HG02870 (cell line): ENCODE measurements around the gene ZNF343.
"Not testable (repeated sequence)": the region's sequence is repeated elsewhere in the genome, so short reads cannot be mapped to it uniquely, and the experiment has no call there.

Source experiments
- ATAC-seq: cut with Tn5 transposase; IDR thresholded peaks from one replicate; pipeline ENCODE4 v1.9.1; 2021; ENCODE audit warnings: mild to moderate bottlenecking, moderate library complexity; ENCODE audit not compliant: unreplicated experiment

Gene ZNF343

DNA sequence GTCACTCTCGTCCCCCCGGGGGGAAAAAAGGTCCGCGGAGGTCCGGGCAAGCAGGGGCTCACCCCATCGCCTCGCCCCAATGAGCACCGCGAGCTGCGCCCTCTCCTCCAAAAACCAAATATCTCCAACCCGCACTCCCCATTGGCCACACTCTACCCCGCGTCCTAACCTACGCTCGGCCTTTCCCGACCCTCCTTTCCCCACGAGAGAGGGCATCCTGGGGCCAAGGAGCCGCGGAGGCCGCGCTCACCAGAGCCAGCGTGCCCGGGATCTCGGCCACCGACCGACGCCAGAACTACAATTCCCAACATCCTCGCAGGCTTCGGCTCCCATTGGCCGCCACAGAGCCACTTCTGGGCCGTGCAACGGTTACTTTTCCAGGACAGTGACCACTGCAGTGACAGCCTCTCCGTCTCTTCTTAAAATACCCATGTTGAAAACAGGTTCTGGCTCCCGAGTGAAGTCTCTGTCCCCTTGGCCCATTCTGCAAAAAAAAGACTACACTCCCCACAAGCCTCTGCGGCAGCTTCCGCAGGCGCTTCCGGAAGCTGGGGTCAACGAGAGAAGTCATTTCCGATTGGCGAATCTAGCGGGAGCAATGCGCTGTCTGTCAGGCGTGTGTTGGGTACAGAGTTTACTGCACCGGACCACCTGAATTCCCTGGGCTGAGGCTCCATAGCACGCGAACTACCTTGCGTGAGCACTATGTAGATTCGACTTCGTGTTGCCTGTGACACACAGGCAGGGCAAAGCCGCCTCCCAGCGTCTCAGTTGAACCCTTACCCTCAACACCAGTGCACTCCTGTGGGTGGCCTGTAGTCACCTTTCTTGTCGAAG, at the start of gene ZNF343:
TSS of gene ZNF343 (minus strand) at position 285 of the 837 bp plus-strand sequence. CDS start 15,020 bp downstream, outside the sequence.
- peak; percentile 94 for ATAC-seq

DNA sequence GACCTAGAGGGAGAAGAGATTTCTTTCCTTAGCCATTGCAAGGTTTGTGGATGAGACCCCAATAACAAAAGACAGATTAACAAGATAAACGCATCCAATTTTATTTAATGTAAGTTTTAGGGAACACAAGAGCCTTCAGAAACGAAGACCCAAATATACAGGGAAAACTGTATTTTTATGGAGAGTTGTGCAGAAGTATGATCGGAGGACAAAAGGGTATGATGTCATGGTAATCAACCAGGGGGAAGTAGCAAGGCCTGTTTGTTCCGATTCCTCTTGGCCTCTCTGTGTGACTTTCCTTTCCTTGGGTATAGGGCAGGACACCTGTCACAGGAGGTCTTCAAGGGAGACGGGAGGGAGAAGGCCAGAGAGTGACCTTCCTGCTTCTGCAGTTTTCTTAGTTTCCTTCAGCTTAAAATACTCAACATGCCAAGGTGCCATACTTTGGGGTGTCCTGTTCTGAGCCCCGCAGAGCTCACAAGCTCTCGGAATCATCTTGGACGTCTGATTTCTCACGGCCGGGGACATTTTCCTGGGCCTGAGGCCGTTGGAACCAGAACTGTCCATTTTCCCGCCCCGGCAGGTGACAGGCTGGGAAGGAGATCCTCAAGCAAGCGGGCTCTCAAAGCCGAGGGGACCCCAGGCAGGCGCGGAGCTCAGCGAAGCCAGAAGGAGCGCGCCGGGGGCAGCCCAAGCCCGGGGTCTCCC, 49.3 kb upstream of the ZNF343 start:
- no peak for ATAC-seq

DNA sequence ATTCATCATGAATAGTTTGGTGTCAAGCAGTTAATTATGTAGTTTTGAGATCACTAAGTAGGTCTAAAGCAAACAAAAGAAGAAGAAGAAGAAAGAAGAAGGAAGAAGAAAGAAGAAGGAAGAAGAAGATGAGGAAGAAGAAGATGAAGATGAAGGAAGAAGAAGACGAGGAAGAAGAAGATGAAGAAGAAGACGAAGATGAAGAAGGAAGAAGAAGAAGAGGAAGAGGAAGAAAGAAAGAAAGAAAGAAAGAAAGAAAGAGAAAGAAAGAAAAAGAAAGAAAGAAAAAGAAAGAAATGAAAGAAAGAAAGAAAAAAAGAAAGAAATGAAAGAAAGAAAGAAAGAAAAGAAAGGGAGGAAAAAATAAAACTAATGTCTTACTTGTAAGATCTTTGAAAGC, 36.9 kb upstream of the ZNF343 start:
- ATAC-seq = no peak

DNA sequence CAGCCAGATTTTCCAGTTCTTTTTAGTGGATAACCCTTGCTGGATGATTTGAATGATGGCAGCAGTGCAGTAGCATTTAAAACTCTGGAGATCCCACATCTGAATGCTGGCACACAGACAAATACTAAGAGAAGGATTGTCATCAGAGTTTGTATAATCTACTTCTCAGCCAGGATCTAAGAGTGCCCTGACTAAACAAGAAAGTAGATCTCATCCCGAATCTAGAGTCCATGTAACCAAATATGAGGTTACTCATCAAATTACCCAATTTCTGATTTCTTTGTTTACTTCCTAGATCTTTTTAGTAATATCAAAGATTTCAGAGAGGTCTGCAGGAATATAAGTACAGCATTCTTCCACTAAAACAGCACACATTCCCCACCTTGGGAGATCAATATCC, 35.5 kb upstream of the ZNF343 start:
- no peak for ATAC-seq

DNA sequence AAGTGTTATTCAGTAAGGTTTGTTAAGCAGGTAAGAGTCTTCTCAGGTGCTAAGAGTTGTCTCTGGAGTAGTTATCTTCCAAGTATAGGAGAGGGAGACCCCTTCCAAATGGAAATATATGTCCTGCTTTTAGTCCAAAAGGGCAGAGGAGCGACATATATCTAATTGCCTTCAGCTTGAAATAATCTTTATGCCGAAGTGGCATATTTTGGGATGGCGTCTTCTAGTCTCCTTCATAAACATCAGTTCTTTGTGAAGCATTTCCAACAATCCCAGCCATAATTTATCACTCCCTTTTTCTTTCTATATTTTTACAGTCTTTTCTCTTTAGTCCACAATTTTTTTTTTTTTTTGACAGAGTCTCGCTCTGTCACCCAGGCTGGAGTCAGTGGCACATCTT, 33.6 kb upstream of the ZNF343 start:
- no peak for ATAC-seq

DNA sequence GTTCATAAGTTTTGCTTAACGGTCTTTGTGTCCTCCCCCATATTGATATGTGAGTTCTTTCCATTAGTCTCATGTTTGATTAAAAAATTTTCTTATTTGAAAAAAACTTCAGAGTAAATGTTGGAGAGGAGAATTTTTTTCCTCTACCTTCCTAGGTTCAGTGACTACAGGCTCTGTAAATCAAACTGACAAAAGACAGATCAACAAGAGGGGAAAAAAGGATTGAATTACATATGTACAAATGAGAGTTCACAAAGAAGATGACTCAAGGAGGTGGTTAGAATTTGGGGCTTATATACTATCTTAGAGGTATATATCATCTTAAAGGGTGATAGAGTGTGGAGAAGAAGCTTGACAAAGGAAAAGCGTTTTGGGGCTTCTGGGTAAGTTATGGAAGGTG, 33.2 kb upstream of the ZNF343 start:
- no peak for ATAC-seq

DNA sequence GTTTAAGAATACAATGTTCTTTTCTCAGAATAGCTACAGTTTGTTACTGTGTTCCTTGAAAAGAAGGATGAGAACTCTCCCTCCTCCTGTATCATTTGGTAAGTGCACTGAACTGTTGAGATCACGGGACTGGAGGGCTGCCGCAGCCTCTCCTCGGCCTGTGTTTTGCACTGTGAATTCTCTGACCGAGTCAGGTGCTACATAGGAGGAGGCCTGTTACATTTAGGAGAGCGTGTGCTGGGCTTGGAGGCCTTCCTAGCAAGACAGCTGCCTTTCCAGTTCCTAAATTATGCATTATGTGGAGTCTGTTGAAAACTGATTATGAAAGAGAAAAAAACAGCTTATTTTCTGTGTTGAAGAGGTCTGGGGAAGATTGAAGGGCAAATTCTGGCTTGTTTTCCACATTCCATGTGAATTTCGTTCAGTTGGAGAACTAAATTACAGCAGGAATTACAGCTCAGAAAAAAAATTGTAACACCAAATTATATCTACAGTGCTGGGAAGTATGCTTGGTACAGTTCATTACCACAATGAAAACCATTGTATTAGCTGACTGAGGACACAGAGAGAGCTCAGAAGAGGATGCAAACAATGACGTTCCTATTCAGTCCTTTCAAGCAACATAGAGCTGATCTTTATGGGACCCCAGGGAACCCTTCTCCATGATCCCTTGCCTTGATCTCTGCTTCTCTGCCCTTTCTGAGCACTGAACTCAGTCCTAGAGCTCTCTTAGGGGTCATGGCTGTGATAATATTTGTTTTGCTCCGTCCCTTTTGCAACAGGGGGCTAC, 30.4 kb upstream of the ZNF343 start:
- no peak for ATAC-seq

DNA sequence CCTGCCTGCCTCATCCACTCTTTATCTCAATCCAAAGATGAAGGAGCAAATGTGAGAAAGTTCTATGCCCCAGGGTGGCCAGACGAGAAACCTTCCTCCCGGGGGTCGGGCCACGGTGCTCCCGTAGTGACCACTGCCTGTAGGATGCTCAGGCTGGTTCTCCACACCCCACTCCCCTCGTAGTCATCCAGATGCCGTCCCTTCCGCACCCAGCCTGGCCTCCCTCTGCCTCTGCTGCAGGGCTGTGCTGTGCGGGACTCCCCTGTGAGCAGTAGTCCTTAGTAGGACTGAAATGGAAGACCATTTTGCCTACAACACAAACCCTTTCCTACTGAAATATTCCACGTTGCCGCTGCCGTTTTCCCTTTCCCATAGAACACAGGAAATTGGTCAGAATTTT, 29.6 kb upstream of the ZNF343 start:
- no peak for ATAC-seq

- ATAC-seq = no peak
These were observed 28.4 kb upstream of the ZNF343 start for GRCh38 chr20:2537101-2537500.

DNA sequence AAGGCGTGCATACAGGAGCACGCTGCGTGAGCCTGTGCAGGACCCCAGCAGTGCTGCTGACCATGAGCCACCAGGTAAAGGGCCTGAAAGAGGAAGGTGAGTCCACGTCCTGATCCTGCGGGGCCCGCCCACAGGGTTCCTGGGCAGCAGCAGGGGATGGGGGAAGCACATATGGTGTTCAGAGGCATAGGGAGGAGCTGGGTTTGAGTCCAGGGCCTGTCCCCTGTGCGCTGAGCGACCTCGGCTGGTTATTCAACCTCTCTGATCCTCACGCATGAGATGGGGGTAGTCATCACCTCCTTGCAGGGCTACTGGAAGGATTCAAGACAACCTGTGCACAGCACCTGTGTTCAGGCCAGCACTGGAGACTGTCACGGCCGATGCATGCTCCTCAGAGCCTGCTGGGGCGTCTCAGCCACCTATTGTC, 27.9 kb upstream of the ZNF343 start, which contains the start of gene TMC2:
TSS of gene TMC2 (plus strand) at position 14 of the 427 bp plus-strand sequence. CDS start at position 63, 49 bp downstream.
- no peak for ATAC-seq

GRCh38 chr20:2535711-2536559, 27.2 kb upstream of the ZNF343 start:
- no peak for ATAC-seq

DNA sequence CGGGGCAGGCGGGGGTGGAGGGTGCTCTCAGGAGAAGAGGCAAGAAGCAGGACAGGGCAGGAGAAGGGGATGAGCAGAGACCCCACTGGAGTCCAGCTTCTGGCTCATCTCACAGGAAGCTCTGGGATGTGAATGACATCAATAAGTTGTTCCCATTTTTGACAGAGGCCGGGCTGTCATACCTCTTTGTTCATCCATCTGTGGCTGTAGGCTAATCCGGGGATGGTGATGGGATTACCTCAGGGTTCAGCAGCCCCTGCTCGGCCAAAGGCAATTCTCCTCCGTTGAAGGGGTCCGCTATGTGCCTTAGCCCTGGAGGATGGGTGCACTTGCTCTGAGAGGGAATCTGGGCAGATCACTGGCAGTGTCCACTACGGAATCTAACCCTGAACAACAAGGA, 24.4 kb upstream of the ZNF343 start:
- no peak for ATAC-seq

DNA sequence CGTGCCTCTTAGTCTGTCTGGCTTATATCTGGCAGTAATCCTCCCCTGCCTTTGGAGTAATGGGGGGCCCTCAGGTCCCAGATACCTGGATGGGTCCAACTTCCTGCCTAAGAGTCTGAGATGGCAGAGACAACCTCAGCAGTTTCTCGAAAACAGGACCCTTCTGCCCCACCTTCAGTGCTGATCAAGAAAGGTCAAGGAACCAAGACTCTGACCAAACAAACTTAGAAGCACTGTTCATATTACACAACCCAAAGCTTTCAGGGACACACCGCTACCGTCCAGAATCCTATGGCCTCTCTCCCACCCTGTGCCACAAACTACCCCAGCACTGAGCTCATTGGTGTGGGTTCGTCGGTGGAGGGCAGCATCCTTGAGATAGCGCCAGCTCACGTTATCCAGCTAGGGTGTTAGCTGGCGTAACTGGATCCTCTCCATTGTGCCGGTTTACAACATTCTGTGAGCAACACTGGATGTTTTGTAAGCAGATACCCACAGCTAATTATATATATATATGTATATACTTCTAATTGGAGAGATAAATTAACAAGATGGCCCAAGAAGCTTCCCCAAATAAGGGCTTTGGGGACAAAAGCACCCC, 20.1 kb upstream of the ZNF343 start:
- no peak for ATAC-seq

DNA sequence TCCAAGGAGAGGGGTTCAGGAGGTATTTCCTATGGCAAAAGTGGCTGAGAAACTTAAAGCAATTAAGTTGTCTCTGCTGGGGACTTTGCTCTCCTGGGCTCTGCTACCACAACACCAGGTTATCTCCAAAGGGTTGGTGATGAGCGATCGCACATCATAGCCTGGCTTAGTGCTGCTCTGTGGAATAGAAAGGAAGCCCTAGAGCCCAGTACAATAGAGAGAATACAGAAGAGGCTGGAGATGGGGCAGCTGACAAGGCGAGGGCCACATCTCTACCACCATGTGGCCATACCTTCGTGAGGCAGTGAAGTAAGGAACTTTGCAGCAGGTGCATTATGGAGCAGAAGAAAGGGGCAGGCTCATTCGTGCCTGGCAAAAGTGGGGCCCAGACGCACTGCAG, 19.0 kb upstream of the ZNF343 start:
- no peak for ATAC-seq

GRCh38 chr20:2526218-2526583, 17.5 kb upstream of the ZNF343 start:
- ATAC-seq = not testable (repeated sequence)

GRCh38 chr20:2524709-2525506, 16.2 kb upstream of the ZNF343 start:
- no peak for ATAC-seq

DNA sequence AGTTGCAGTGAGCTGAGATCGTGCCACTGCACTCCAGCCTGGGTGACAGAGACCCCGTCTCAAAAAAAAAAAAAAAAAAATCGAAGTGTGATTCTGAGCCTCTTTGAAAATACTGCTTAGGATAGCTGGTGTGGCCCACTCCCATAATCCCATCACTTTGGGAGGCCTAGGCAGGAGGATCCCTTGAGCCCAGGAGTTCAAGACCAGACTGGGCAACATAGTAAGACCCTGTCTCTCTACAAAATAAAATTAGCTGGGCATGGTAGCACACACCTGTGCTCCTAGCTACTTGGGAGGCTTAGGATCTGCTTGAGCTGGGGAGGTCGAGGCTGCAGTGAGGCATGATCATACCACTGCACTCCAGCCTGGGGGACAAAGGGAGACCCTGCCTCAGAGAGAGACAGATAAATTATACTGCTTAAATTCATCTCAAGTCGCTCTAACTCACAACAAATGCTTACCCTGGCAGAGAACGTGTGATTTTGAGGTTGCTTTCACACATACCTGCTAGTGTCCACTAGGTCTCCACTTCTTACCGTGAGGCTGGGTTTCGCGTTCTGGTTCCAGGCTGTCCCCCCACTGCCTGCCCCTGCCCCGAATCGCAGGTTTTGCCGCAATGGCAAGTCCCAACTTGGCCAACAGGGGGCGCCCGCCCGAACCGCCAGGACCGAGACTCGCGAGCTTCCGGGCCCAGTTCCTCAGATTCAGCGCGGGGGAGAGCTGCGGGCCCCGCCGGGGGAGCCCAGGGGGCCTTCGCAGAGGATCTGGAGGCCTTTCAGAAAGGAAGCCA, 15.4 kb upstream of the ZNF343 start:
- ATAC-seq = no peak

GRCh38 chr20:2522826-2523429, 14.2 kb upstream of the ZNF343 start:
- ATAC-seq = not testable (repeated sequence)
